Measurements from ENCODE around the gene SLC9A5. TPM values are rescaled to one million over a fixed set of nuclear protein-coding genes. Genes with fewer than 3 reads are reported as not detected.

The SLC9A5 gene
- total RNA-seq, 1 experiment from 2014 or later, result 5.2 TPM

DNA sequence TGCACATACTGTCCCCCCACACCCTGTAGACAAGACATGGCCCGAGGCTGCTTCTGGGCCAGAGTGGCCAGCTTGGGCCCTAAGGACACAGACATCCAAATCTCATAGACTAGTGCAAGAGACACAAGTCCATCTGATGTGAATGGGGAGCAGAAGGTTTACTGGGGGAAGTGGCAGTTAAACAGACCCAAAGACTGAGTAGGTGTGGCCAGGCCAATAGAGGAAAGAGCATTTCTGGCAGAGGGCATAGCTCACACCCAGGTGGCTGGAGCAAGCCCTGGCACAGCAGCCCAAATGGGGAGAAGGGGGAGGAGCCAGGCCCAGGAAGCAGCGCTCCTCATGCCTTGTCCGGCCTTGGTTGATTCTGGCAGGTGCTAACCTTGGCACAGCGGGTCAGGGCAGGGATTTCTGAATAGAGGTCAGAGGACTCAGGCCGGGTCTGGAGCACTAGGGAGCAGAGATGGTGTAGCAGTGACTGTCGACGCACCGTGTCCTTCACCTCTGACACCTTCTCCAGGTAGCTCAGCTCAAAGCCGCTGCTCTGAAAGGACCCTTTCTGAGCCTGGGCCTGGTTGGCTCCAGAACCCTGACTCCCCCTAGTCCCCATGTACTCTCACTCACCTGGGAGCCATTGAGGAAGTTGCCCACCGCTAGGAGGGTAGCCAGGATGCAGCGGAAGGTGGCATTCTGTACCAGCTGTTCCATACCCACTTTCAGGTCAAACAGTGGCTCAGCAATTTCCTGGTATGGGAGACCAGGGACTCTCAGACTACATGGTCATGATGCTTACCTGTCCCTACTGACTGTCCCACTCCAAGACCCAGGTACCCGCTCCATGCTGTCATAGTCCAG lies 17.7 kb upstream of the SLC9A5 start:
- Histone ChIP-seq H3K4me3 (no peak overlapping the region), H3K79me2 (ENCODE audit: low read depth) (peaks cover 17% of the 10 kb centered on the region), H3K4me2 (no peak overlapping the region), H4K20me1 (ENCODE audit: insufficient read depth) (no peaks in the 10 kb centered on the region), H2AFZ (no peak overlapping the region), H3K27me3 (ENCODE audit: insufficient read depth, low read depth) (no peaks in the 10 kb centered on the region), H3K4me1 (replicated peaks; ENCODE audit: insufficient read depth) (peaks cover 8% of the 10 kb centered on the region), H3K27ac (no peak overlapping the region), H3K36me3 (ENCODE audit: low read depth) (peaks cover 6% of the 10 kb centered on the region), H3F3A (ENCODE audit: insufficient read depth, low read depth) (peaks cover 28% of the 10 kb centered on the region), H3K9me2 (ENCODE audit: insufficient read depth) (no peaks in the 10 kb centered on the region), H3K9me3 (ENCODE audit: insufficient read depth, low read depth) (no peaks in the 10 kb centered on the region)
- BruUV-seq (replicated peaks), result no TSS peak
- POLR2A ChIA-PET (ENCODE audit: unreplicated experiment), result no interaction called here
- intact Hi-C loops (cut with micrococcal nuclease; ENCODE audit: unreplicated experiment), result no loop called here
- no peak for DNase-seq
- CTCF ChIA-PET, result no interaction called here
- TF ChIP-seq EZH2 (IDR thresholded peaks at IDR 0.05; ENCODE audit: low read depth), result no peak
- TF ChIP-seq, protein P1, sequence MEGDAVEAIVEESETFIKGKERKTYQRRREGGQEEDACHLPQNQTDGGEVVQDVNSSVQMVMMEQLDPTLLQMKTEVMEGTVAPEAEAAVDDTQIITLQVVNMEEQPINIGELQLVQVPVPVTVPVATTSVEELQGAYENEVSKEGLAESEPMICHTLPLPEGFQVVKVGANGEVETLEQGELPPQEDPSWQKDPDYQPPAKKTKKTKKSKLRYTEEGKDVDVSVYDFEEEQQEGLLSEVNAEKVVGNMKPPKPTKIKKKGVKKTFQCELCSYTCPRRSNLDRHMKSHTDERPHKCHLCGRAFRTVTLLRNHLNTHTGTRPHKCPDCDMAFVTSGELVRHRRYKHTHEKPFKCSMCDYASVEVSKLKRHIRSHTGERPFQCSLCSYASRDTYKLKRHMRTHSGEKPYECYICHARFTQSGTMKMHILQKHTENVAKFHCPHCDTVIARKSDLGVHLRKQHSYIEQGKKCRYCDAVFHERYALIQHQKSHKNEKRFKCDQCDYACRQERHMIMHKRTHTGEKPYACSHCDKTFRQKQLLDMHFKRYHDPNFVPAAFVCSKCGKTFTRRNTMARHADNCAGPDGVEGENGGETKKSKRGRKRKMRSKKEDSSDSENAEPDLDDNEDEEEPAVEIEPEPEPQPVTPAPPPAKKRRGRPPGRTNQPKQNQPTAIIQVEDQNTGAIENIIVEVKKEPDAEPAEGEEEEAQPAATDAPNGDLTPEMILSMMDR (conservative IDR thresholded peaks at IDR 0.05), result no peak

DNA sequence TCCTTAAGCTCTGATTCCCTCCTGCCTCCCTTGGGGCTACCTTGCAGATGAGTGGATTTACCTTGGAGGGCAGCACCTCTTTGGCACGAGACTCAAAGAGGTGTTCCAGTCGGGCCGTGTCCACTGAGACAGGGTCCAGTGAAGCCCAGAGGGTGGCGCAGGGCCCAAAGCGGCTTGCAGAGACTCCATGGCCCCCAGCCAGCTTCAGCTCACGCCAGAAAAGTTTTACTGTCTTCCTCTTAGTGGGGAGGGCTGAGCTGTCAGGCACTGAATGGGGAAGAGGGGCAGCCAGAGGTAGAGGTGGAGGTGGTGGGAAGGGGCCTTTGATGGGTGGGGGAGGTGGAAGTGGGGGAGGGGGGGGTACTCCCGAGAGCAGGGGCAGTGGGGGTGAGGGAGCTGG lies 15.2 kb upstream of the SLC9A5 start:
- no peaks in the 10 kb centered on the region for H3K4me1 ChIP-seq (replicated peaks; ENCODE audit: insufficient read depth)
- H3K36me3 ChIP-seq (ENCODE audit: low read depth), result peaks cover 16% of the 10 kb centered on the region
- no peak overlapping the region for H3K4me3 ChIP-seq
- H3K9me2 ChIP-seq (ENCODE audit: insufficient read depth), result no peaks in the 10 kb centered on the region
- no peak overlapping the region for H2AFZ ChIP-seq
- no TSS peak for BruUV-seq (replicated peaks)
- no peaks in the 10 kb centered on the region for H4K20me1 ChIP-seq (ENCODE audit: insufficient read depth)
- H3K4me2 ChIP-seq, result no peak overlapping the region
- no peak for DNase-seq
- no peak overlapping the region for H3K27ac ChIP-seq
- ChIA-PET POLR2A (ENCODE audit: unreplicated experiment) (no interaction called here), CTCF (interaction anchor here (0.5 kb wide), 1 partner anchor 869 kb away, joined by 6 read pairs; no protein-coding TSS in a partner anchor)
- intact Hi-C loops (cut with micrococcal nuclease; ENCODE audit: unreplicated experiment), result no loop called here
- peaks cover 5% of the 10 kb centered on the region for H3K79me2 ChIP-seq (ENCODE audit: low read depth)
- no peaks in the 10 kb centered on the region for H3K9me3 ChIP-seq (ENCODE audit: insufficient read depth, low read depth)
- no peak for TF ChIP-seq EZH2 (IDR thresholded peaks at IDR 0.05; ENCODE audit: low read depth)
- TF ChIP-seq, protein P1 (conservative IDR thresholded peaks at IDR 0.05), result no peak
- peaks cover 34% of the 10 kb centered on the region for H3F3A ChIP-seq (ENCODE audit: insufficient read depth, low read depth)
- no peaks in the 10 kb centered on the region for H3K27me3 ChIP-seq (ENCODE audit: insufficient read depth, low read depth)

DNA sequence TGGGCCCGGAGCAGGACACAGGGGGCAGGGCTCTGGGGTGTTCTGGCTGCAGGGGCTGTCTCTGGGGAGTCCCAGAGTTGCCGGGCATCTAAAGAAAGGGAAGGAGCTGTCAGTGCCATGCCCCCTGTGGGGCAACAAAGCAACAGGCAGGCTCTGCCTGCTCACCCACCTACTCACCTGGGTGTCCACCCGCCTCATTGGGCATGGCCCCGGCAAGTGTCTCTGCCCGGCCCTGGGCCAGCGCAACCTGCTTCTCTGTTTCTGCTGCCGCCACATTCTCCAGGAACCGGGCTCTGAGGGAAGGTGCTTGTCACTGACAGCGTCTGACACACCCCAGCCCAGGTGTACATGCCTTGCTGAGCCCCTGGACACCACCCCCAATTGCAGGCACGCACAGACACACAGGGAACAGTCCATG lies 14.6 kb upstream of the SLC9A5 start:
- Histone ChIP-seq H3F3A (ENCODE audit: insufficient read depth, low read depth) (peaks cover 37% of the 10 kb centered on the region), H3K27me3 (ENCODE audit: insufficient read depth, low read depth) (no peaks in the 10 kb centered on the region), H3K4me3 (no peak overlapping the region), H3K27ac (no peak overlapping the region), H3K9me2 (ENCODE audit: insufficient read depth) (no peaks in the 10 kb centered on the region), H3K9me3 (ENCODE audit: insufficient read depth, low read depth) (no peaks in the 10 kb centered on the region), H3K4me2 (no peak overlapping the region), H3K36me3 (ENCODE audit: low read depth) (peaks cover 16% of the 10 kb centered on the region), H3K79me2 (ENCODE audit: low read depth) (peaks cover 11% of the 10 kb centered on the region), H2AFZ (no peak overlapping the region), H4K20me1 (ENCODE audit: insufficient read depth) (no peaks in the 10 kb centered on the region), H3K4me1 (replicated peaks; ENCODE audit: insufficient read depth) (no peaks in the 10 kb centered on the region)
- TF ChIP-seq, protein P1 (conservative IDR thresholded peaks at IDR 0.05), result no peak
- no peak for TF ChIP-seq EZH2 (IDR thresholded peaks at IDR 0.05; ENCODE audit: low read depth)
- no peak for DNase-seq
- POLR2A ChIA-PET (ENCODE audit: unreplicated experiment), result no interaction called here
- intact Hi-C loops (cut with micrococcal nuclease; ENCODE audit: unreplicated experiment), result no loop called here
- BruUV-seq (replicated peaks), result no TSS peak
- CTCF ChIA-PET, result interaction anchor here (0.7 kb wide), 1 partner anchor 119 kb away, joined by 6 read pairs; no protein-coding TSS in a partner anchor
